AG08395 (cell line): ENCODE results near the gene ABCC10.

Experiments used
- DNase-seq: peaks from one replicate; pipeline ENCODE4 v3.0.0; 2012; ENCODE audit warnings: mixed read lengths, low spot score

Gene ABCC10

GRCh38 chr6:43471399-43471798, 44.1 kb downstream of the ABCC10 start:
- DNase-seq: no peak

GRCh38 chr6:43472515-43472914, 45.2 kb downstream of the ABCC10 start:
- no peak for DNase-seq

- no peak for DNase-seq
Observed at GRCh38 chr6:43475516-43475915, 48.2 kb downstream of the ABCC10 start.

- DNase-seq: no peak
Observed at GRCh38 chr6:43476746-43477145, 49.4 kb downstream of the ABCC10 start.

- peak; percentile 95 for DNase-seq
Observed at GRCh38 chr6:43477235-43478007, 50.1 kb downstream of the ABCC10 start, which contains the start of gene TJAP1. Gene TJAP1 (plus strand): TSS chr6:43477570. CDS start chr6:43499002, 21,432 bp downstream.

- no peak for DNase-seq
Observed at GRCh38 chr6:43478008-43478372, 50.6 kb downstream of the ABCC10 start.

- no peak for DNase-seq
Observed at GRCh38 chr6:43481075-43481474, 53.7 kb downstream of the ABCC10 start.

- no peak for DNase-seq
Observed at GRCh38 chr6:43481591-43482236, 54.4 kb downstream of the ABCC10 start.

- peak; percentile 67 for DNase-seq
Observed at GRCh38 chr6:43488667-43489276, 61.4 kb downstream of the ABCC10 start.

GRCh38 chr6:43489277-43490072, 62.1 kb downstream of the ABCC10 start:
- DNase-seq: no peak

GRCh38 chr6:43490523-43490939, 63.2 kb downstream of the ABCC10 start:
- DNase-seq: no peak

GRCh38 chr6:43491750-43492661, 64.7 kb downstream of the ABCC10 start:
- DNase-seq: peak; percentile 91

- DNase-seq: no peak
Observed at GRCh38 chr6:43492673-43493072, 65.3 kb downstream of the ABCC10 start.

GRCh38 chr6:43493230-43493629, 65.9 kb downstream of the ABCC10 start:
- no peak for DNase-seq

GRCh38 chr6:43493833-43494232, 66.5 kb downstream of the ABCC10 start:
- DNase-seq: no peak

GRCh38 chr6:43494321-43494720, 67.0 kb downstream of the ABCC10 start:
- no peak for DNase-seq

GRCh38 chr6:43494766-43495165, 67.4 kb downstream of the ABCC10 start:
- DNase-seq: no peak

- DNase-seq: peak; percentile 19
Observed at GRCh38 chr6:43495409-43495941, 68.1 kb downstream of the ABCC10 start.

GRCh38 chr6:43496370-43497128, 69.2 kb downstream of the ABCC10 start:
- peak; percentile 84 for DNase-seq

GRCh38 chr6:43497129-43497396, 69.7 kb downstream of the ABCC10 start:
- DNase-seq: no peak
